ENCODE data around the gene ARMC7.

The ARMC7 gene

GRCh38 chr17:75114552-75115314, 5.0 kb downstream of the ARMC7 start:
- no peak for TF ChIP-seq FOXP2 (optimal IDR thresholded peaks at IDR 0.05; ENCODE audit: borderline replicate concordance, extremely low read depth, extremely low read length, insufficient read depth)

- TF ChIP-seq TAF1 (IDR thresholded peaks at IDR 0.05; ENCODE audit: borderline replicate concordance, insufficient read depth, low read length): no peak
- TF ChIP-seq POLR2AphosphoS5 (IDR thresholded peaks at IDR 0.05; ENCODE audit: low read depth, low read length): no peak
- TF ChIP-seq REST (IDR thresholded peaks at IDR 0.05; ENCODE audit: insufficient read depth in 1 of 2, low read depth in 2 of 2, low read length in 2 of 2): no peak
- no peak for TF ChIP-seq FOXP2 (optimal IDR thresholded peaks at IDR 0.05; ENCODE audit: borderline replicate concordance, extremely low read depth, extremely low read length, insufficient read depth)
- TF ChIP-seq SIN3A (IDR thresholded peaks at IDR 0.05; ENCODE audit: borderline replicate concordance, insufficient read depth, low read length): no peak
Measured at GRCh38 chr17:75115555-75115954, 5.8 kb downstream of the ARMC7 start.

GRCh38 chr17:75116737-75117136, 7.0 kb downstream of the ARMC7 start:
- TF ChIP-seq POLR2AphosphoS5 (IDR thresholded peaks at IDR 0.05; ENCODE audit: low read depth, low read length): no peak
- no peak for TF ChIP-seq REST (IDR thresholded peaks at IDR 0.05; ENCODE audit: insufficient read depth in 1 of 2, low read depth in 2 of 2, low read length in 2 of 2)
- no peak for TF ChIP-seq FOXP2 (optimal IDR thresholded peaks at IDR 0.05; ENCODE audit: borderline replicate concordance, extremely low read depth, extremely low read length, insufficient read depth)
- TF ChIP-seq TAF1 (IDR thresholded peaks at IDR 0.05; ENCODE audit: borderline replicate concordance, insufficient read depth, low read length): no peak
- TF ChIP-seq SIN3A (IDR thresholded peaks at IDR 0.05; ENCODE audit: borderline replicate concordance, insufficient read depth, low read length): no peak

GRCh38 chr17:75118307-75118706, 8.5 kb downstream of the ARMC7 start:
- TF ChIP-seq FOXP2 (optimal IDR thresholded peaks at IDR 0.05; ENCODE audit: borderline replicate concordance, extremely low read depth, extremely low read length, insufficient read depth) (no peak), POLR2AphosphoS5 (IDR thresholded peaks at IDR 0.05; ENCODE audit: low read depth, low read length) (no peak), TAF1 (IDR thresholded peaks at IDR 0.05; ENCODE audit: borderline replicate concordance, insufficient read depth, low read length) (no peak), REST (IDR thresholded peaks at IDR 0.05; ENCODE audit: insufficient read depth in 1 of 2, low read depth in 2 of 2, low read length in 2 of 2) (no peak), SIN3A (IDR thresholded peaks at IDR 0.05; ENCODE audit: borderline replicate concordance, insufficient read depth, low read length) (no peak)

- no peak for TF ChIP-seq POLR2AphosphoS5 (IDR thresholded peaks at IDR 0.05; ENCODE audit: low read depth, low read length)
- TF ChIP-seq TAF1 (IDR thresholded peaks at IDR 0.05; ENCODE audit: borderline replicate concordance, insufficient read depth, low read length): no peak
- TF ChIP-seq SIN3A (IDR thresholded peaks at IDR 0.05; ENCODE audit: borderline replicate concordance, insufficient read depth, low read length): no peak
- no peak for TF ChIP-seq REST (IDR thresholded peaks at IDR 0.05; ENCODE audit: insufficient read depth in 1 of 2, low read depth in 2 of 2, low read length in 2 of 2)
- TF ChIP-seq FOXP2 (optimal IDR thresholded peaks at IDR 0.05; ENCODE audit: borderline replicate concordance, extremely low read depth, extremely low read length, insufficient read depth): no peak
Measured at GRCh38 chr17:75124041-75124818, 14.5 kb downstream of the ARMC7 start.
